HEK293T (cell line): ENCODE measurements around the gene PPP1R13B.
"Not testable (repeated sequence)": the region's sequence is repeated elsewhere in the genome, so short reads cannot be mapped to it uniquely, and the experiment has no call there.

Experiments
- HDGF ChIP-seq: fragments of 450-650 bp; IDR thresholded peaks from 2 replicates; pipeline ENCODE4 v1.6.1; 2017; ENCODE audit warnings: antibody characterized with exemption, borderline replicate concordance
- TARDBP ChIP-seq: fragments of 450-650 bp; IDR thresholded peaks from 2 replicates; pipeline ENCODE4 v1.6.1; 2016

DNA sequence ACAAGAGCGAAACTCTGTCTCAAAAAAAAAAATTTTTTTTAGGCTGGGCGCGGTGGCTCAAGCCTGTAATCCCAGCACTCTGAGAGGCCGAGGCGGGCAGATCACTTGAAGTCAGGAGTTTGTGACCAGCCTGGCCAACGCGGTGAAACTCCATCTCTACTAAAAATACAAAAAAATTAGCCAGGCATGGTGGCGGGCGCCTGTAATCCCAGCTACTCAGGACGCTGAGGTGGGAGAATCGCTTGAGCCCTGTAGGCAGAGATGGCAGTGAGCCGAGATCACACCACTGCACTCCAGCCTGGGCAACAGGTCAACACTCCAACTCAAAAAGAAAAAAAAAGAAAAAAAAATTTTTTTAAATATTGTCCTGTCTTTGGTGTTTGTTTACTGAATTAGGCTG, 6.1 kb downstream of the PPP1R13B start:
- not testable (repeated sequence) for TF ChIP-seq TARDBP, HDGF
